Tongue (tissue), 2 donors: ENCODE results near the gene NCOA1. TPM values are rescaled to one million over a fixed set of nuclear protein-coding genes. Genes with fewer than 3 reads are reported as not detected.
"Not testable (repeated sequence)": the region's sequence is repeated elsewhere in the genome, so short reads cannot be mapped to it uniquely, and the experiment has no call there.

Source experiments
- DNase-seq: peaks from one replicate; pipeline ENCODE4 v3.0.0-alpha.2; 2015
- total RNA-seq: library from RNA; depleted of rRNA; stranded (reverse); fragments of >200 nt; gene quantifications from one replicate; pipeline ENCODE4 v1.2.3, GENCODE V29; 2014

Gene NCOA1
- total RNA-seq, result 113 TPM

GRCh38 chr2:24490690-24491541 is at the start of gene NCOA1:
Gene NCOA1 (plus strand): TSS chr2:24491254. CDS start chr2:24658678, 167,424 bp downstream.
- DNase-seq, result peak; percentile 95

- DNase-seq, result no peak
These were observed 42.3 kb upstream of the NCOA1 start for GRCh38 chr2:24448797-24449196.

GRCh38 chr2:24449344-24449743 is 41.7 kb upstream of the NCOA1 start:
- no peak for DNase-seq

DNA sequence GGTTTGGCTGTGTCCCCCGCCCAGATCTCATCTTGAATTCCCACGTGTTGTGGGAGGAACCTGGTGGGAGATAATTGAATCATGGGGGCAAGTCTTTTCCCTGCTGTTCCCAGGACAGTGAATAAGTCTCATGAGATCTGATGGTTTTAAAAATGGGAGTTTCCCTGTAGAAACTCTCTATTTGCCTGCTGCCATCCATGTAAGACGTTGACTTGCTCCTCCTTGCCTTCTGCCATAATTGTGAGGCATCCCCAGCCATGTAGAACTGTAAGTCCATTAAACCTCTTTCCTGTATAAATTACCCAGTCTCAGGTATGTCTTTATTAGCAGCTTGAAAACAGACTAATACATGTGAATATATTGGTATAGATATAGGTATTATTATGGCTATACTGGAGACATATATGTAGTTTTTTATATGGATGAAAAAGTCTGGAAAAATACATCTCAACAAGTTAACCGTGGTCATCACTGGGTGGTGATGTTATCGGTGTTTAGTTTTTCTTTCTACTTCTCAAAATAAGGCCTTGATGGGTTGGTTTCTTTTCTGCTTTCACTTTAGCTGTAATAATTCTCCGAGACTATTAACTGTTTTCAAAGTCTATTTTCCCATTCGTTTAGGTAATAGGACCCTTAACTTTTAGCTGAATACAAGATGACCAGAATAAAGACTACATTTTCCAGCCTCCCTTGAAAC is 39.1 kb upstream of the NCOA1 start:
- DNase-seq, result no peak

DNA sequence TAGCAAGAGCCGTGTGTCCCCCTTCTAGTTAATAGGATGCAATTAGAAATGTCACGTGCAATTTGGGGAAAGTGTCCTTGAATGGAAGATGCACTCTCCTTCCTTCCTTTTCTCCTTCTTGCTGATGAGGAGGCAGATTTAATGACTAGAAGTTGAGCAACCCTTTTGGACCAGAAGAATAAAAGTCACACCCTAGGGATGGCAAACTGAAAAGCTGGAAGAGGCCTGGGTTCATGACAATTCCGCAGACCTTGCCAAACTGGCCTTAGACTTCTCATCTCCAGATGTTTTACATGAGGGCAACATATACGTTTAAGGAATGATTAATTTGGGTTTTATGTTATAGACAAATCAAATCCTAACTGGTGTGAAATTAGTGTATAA is 38.6 kb upstream of the NCOA1 start:
- peak; percentile 66 for DNase-seq

DNA sequence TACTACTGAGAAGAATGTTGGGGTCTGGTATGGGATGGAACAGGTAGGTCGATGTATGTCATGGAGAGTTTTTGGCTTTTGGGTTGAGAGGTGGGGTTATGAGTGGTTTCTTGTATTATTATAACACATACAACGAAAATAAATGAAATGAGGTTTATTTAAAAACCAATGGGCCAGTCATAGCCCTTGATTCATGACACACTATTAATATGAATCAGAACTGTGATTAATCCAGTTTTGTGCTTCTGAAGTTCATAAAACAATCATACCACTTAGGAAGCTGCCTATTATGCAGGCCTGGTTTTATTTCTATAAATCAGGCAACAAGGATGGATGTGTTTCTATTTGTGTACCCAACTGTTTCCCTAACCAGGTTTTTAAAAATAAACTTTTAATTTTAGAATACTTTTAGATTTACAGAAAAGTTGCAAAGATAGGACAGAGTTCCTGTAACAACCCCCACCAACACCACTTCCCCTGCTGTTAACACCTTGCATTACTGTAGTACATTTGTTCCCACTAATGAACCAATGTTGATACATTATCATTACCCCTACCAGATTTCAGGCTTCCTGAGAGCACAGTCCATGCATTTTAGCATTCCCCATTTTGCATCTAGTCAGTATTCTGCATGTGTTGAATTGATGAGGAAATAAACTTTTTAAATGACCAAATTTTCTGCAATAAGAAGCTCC is 37.5 kb upstream of the NCOA1 start:
- no peak for DNase-seq

DNA sequence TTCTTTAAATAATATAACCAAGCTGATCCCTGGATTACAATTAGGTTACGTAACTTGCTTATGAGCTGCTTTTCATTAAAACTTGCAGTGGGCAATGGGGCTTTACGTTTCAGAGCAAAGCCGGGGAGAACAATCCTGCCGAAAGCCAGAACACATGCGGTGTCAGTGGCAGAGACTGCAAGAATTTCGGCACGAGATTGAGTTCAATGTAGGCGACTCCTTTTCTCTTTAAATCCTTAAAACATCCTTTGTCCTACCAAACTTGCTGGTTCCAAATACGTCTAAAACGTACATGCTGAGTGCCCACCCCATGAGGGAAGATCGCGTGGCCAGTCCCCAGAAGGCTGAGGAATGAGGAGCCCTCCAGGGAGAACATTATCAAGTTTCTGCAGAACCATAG is 36.8 kb upstream of the NCOA1 start:
- peak; percentile 83 for DNase-seq

DNA sequence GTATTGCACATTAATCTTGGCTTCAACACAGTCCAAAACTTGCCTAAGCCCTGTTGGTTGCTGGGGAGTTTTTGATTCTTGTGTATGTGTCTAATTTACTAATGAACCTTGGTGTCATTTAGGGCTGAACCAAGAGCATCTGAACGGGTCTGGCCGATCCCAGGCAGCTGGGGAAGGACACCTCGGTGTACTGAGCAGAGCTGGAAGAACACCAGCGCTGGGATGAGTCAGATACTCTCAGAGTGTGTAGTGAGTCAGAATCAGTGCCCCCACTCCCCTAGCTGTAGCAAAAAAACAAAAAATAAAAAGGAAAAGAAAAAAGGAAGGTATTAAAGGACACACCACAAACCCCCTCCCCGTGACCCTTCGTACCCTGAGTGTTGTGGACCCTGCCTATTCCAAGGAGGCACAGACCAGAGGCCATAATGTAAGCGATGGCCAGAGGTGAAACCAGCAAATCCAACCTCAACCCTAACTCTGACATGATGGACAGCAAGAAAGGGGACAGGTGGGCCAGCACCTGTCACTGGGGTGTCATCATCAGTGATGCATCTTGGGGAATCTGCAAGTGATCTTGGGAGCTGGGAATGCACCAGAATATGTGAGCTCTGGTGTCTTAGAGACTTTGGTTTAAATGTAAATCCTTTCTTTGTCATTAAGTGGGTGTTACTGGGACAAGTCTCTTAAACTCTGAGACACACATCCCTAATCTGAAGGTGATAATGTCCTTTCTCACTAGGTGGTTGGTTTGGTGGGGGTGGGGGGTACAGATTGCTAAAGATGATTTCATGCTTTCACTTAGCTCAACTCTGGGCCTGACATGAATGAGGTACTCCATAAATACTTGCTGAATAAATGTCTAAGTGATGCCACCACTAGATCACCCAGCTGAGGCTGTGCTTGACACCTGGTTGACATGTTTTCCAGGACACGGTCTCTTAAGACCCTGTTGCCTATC is 34.2 kb upstream of the NCOA1 start:
- peak; percentile 34 for DNase-seq

- no peak for DNase-seq
These were observed 33.2 kb upstream of the NCOA1 start for GRCh38 chr2:24457696-24458386.

DNA sequence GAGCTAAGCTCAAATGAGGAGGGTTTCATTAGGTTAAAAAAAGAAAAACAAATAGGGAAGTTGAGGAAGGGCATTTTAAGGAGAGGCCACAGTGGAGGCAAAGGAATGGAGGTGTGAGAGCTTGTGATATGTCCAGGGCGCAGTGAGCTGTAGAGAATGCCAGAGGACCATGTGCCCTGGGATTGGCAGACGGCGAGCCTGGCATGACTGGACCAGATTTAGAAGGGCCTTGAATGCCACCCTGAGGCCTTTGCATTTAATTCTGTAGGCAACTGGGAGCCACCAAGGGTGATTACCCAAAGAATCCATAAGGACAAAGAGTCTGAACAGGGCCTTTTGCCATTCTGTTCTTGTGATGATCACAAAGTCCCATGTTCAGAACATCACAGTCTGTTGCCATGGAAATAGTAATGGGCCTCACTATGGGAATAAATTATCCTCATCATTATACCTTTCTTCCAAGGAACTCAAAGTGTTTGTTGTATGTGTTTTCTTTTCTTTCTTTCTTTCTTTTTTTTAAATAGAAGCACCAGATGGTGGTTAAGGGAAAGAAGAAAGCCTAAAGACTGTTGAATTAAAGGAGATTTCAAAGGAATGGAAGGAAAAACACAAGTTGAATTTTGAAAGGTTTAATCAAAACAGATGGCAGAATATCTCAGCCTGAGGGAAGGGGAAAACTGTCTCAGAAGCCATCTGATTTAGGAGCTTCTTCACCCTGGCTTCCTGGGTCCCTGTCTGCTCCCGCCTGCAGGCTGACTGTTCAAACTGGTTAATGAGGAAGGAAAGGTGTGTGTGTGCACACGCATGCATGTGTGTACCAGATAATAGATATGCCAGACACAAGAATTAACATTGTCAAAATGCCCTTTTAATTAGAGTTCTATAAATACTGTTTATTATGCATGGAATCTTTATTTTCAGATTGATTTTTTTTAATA is 31.6 kb upstream of the NCOA1 start:
- no peak for DNase-seq

DNA sequence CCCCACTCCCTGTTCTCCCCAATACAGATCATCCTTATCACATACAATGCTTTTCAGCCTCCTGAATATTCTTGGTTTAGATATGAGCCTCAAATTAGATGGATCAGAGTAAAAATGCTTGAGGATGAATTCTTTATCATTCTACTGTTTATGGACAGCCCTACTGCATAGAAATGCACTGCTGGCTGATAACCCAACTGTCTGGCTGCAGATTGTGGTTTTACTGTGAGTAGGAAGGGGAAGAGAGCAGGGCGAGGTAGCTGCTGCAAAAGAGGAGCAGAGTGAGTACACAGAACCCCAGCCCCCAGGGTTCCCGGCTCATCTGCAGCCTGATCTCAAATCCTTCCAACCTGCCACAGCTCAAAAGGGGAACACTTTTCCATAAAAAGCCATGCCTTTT is 29.4 kb upstream of the NCOA1 start:
- no peak for DNase-seq

DNA sequence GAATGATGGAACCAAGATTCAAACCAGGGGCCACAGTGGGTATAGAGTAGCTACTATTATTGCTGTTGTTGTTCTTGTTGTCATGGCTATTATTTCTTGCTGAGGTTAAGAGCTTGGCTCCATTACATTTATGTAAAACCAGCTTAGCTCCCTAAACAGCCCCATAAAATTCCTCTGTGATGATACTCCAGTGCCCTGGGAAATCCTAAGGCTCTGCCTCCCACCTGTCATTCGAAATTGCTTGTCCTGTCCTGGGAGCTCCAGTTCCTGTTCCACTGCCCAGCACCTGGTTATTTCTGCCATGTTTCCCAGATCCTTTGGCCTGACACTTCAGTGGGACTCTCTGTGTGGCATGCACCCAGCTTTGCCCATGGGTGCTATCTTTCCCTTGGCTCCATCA is 27.8 kb upstream of the NCOA1 start:
- no peak for DNase-seq

- no peak for DNase-seq
These were observed 23.9 kb upstream of the NCOA1 start for GRCh38 chr2:24466871-24467870.

- DNase-seq, result not testable (repeated sequence)
These were observed 22.6 kb upstream of the NCOA1 start for GRCh38 chr2:24468453-24468852.

- DNase-seq, result no peak
These were observed 21.9 kb upstream of the NCOA1 start for GRCh38 chr2:24469148-24469650.

DNA sequence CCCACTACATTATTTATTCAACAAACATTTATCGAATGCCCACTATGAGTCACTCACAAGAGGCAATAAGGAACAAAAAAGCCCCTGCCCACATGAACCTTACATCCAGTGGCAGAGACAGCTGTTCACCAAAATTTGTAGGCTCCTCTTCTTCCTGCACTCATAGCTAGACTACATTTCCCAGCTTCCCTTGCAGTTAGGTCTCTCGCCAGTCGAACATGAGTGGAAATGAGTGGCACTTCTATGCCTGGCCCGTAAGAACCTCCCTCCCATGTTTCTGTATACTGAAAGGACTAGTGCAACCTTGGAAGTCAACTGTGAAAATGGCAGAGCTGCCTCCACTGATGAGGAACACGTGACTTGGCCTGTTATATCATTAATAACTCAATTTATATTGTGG is 19.4 kb upstream of the NCOA1 start:
- no peak for DNase-seq

DNA sequence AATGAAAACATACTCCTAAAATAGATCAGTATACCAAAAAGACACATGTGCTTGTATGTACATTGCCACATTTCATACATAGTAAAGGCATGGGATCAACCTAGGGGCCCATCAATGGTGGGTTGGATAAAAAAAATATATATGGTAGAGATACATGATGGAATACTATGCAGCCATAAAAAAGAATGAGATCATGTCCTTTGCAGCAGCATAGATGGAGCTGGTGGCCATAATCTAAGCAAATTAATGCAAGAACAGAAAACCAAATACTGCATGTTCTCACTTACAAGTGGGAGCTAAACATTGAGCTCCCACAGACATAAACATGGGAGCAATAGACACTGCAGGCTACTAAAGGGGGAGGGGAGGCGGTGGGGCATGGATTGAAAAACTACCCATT is 18.6 kb upstream of the NCOA1 start:
- DNase-seq, result no peak

- DNase-seq, result no peak
These were observed 17.4 kb upstream of the NCOA1 start for GRCh38 chr2:24473626-24474025.

GRCh38 chr2:24474053-24474452 is 17.0 kb upstream of the NCOA1 start:
- DNase-seq, result no peak
